ENCODE data around the gene CEMIP2.

The CEMIP2 gene

DNA sequence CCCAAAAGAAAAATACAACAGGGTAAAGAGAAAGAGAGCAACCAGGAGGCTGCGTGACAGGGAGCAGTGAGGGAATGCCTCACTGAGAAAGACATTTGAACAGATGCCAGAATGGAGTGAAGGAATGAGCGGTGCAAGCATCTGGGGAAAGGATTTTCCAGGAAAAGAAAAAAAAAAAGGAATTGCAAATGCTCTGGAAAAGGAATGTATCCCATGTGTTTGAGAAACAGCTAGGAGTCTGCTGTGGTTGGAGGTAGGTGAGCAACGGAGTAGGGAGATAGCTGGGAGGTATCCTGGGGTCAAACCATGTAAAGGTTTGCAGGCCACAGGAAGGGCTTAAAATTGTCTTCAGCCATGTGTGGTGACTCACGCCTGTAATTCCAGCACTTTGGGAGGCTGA lies 23.6 kb upstream of the CEMIP2 start:
- Histone ChIP-seq H3K36me3 (ENCODE audit: control insufficient read depth, insufficient read depth, low read length) (no peaks in the 10 kb centered on the region), H3K4me2 (ENCODE audit: low read length) (no peak overlapping the region), H3K9ac (no peak overlapping the region), H3K79me2 (no peaks in the 10 kb centered on the region), H3K27me3 (ENCODE audit: control insufficient read depth, insufficient read depth, low read length) (no peaks in the 10 kb centered on the region), H2AFZ (no peak overlapping the region), H3K9me3 (ENCODE audit: control insufficient read depth, low read length) (no peaks in the 10 kb centered on the region), H3K4me1 (no peaks in the 10 kb centered on the region), H3K4me3 (ENCODE audit: low read depth, low read length) (no peak overlapping the region), H3K27ac (no peak overlapping the region)
- TF ChIP-seq, protein P1, sequence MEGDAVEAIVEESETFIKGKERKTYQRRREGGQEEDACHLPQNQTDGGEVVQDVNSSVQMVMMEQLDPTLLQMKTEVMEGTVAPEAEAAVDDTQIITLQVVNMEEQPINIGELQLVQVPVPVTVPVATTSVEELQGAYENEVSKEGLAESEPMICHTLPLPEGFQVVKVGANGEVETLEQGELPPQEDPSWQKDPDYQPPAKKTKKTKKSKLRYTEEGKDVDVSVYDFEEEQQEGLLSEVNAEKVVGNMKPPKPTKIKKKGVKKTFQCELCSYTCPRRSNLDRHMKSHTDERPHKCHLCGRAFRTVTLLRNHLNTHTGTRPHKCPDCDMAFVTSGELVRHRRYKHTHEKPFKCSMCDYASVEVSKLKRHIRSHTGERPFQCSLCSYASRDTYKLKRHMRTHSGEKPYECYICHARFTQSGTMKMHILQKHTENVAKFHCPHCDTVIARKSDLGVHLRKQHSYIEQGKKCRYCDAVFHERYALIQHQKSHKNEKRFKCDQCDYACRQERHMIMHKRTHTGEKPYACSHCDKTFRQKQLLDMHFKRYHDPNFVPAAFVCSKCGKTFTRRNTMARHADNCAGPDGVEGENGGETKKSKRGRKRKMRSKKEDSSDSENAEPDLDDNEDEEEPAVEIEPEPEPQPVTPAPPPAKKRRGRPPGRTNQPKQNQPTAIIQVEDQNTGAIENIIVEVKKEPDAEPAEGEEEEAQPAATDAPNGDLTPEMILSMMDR (IDR thresholded peaks at IDR 0.05), result no peak

DNA sequence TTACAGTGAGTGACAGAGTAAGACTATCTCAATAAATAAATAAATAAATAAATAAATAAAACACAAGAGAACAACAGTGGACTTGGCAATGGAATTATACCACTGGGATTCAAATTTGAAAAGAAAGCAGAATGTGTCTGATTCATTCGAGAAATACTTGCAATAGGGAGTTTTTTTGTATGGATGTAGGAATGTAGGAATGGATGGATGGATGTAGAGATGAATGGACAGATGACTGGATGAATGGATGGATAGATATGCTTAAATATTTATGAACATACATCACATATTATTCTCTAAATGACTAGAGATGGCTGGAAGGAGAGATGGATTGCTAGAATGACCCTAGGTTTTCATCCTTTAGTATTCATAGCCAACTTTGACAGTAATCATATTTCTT lies 22.0 kb upstream of the CEMIP2 start:
- Histone ChIP-seq H3K27me3 (ENCODE audit: control insufficient read depth, insufficient read depth, low read length) (no peaks in the 10 kb centered on the region), H3K4me2 (ENCODE audit: low read length) (no peak overlapping the region), H3K9me3 (ENCODE audit: control insufficient read depth, low read length) (no peaks in the 10 kb centered on the region), H3K4me3 (ENCODE audit: low read depth, low read length) (no peak overlapping the region), H3K9ac (no peak overlapping the region), H3K4me1 (no peaks in the 10 kb centered on the region), H3K36me3 (ENCODE audit: control insufficient read depth, insufficient read depth, low read length) (no peaks in the 10 kb centered on the region), H3K79me2 (no peaks in the 10 kb centered on the region), H2AFZ (no peak overlapping the region), H3K27ac (no peak overlapping the region)
- TF ChIP-seq, protein P1 (IDR thresholded peaks at IDR 0.05), result no peak

DNA sequence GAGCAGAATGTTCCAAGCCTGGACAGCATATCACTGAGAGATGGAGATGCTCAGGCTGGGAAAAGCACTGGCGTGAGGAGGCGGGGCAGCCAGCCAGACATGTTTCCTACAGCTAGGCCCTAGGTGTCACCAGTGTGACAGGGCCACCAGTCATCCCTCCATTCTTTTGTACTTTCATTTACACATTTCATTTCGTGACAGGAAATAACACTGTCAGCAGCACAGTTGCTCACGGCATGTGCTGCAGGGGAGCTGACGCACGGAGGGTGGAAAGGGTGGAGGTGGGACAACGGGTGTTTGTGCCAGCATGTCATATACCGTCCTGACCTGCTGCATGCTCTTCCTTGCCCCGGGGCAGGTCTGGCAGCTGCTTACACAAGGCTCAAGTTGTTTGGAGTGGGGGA lies 14.8 kb upstream of the CEMIP2 start:
- H3K36me3 ChIP-seq (ENCODE audit: control insufficient read depth, insufficient read depth, low read length), result no peaks in the 10 kb centered on the region
- no peak overlapping the region for H3K27ac ChIP-seq
- no peak overlapping the region for H3K4me3 ChIP-seq (ENCODE audit: low read depth, low read length)
- no peaks in the 10 kb centered on the region for H3K4me1 ChIP-seq
- H3K4me2 ChIP-seq (ENCODE audit: low read length), result no peak overlapping the region
- TF ChIP-seq, protein P1 (IDR thresholded peaks at IDR 0.05), result no peak
- no peaks in the 10 kb centered on the region for H3K79me2 ChIP-seq
- H2AFZ ChIP-seq, result peak overlapping the region; percentile 62
- no peaks in the 10 kb centered on the region for H3K27me3 ChIP-seq (ENCODE audit: control insufficient read depth, insufficient read depth, low read length)
- no peak overlapping the region for H3K9ac ChIP-seq
- H3K9me3 ChIP-seq (ENCODE audit: control insufficient read depth, low read length), result no peaks in the 10 kb centered on the region

DNA sequence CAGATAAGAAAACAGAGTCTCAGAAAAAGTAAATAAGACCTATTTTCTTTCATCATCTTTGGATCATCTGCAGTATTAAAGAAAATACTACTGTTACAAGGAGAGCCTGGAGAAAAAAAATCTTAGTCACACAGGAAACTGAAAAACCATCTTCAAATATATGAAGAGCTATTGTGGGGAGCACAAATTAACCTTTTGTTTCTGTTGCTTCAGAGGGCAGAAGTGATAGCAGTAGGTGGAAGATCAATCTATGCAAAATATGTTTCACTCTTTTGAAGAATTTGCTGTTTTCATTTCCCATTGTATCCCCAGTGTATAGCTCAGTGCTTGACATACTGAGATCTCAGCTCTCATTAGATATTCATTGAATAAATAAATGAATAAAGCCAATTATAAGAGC lies 13.1 kb upstream of the CEMIP2 start:
- Histone ChIP-seq H3K79me2 (no peaks in the 10 kb centered on the region), H3K36me3 (ENCODE audit: control insufficient read depth, insufficient read depth, low read length) (no peaks in the 10 kb centered on the region), H3K4me1 (no peaks in the 10 kb centered on the region), H2AFZ (no peak overlapping the region), H3K27ac (no peak overlapping the region), H3K9ac (no peak overlapping the region), H3K27me3 (ENCODE audit: control insufficient read depth, insufficient read depth, low read length) (no peaks in the 10 kb centered on the region), H3K9me3 (ENCODE audit: control insufficient read depth, low read length) (no peaks in the 10 kb centered on the region), H3K4me2 (ENCODE audit: low read length) (no peak overlapping the region), H3K4me3 (ENCODE audit: low read depth, low read length) (no peak overlapping the region)
- TF ChIP-seq, protein P1 (IDR thresholded peaks at IDR 0.05), result no peak

DNA sequence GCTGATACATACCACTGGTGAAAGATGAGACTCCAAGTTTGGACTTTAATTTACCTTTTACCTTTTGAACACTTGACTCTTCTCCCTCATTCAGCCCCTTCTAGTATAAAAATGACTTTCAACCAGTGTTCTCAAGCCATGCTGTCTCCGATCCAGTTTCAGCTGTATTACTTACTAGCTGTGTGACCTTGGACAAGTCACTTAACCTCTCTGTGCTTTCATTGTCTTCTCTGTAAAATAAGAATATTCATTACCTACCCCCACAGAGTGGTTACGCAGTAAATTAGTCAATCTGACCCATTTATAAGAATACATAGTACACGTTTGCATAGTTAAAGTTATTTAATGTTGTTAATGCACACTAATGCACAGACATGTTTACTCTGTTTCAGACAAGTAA lies 12.6 kb upstream of the CEMIP2 start:
- Histone ChIP-seq H3K4me3 (ENCODE audit: low read depth, low read length) (no peak overlapping the region), H3K79me2 (no peaks in the 10 kb centered on the region), H3K27me3 (ENCODE audit: control insufficient read depth, insufficient read depth, low read length) (no peaks in the 10 kb centered on the region), H3K4me2 (ENCODE audit: low read length) (no peak overlapping the region), H3K27ac (no peak overlapping the region), H3K9ac (no peak overlapping the region), H2AFZ (no peak overlapping the region), H3K4me1 (no peaks in the 10 kb centered on the region), H3K36me3 (ENCODE audit: control insufficient read depth, insufficient read depth, low read length) (no peaks in the 10 kb centered on the region), H3K9me3 (ENCODE audit: control insufficient read depth, low read length) (no peaks in the 10 kb centered on the region)
- TF ChIP-seq, protein P1 (IDR thresholded peaks at IDR 0.05), result no peak

All from parathyroid adenoma (tissue), 2 donors.